SK-N-SH treated with all-trans-retinoic acid at 6 μM for 48 hours (cell line): ENCODE results near the gene KRTAP22-2.

ENCODE experiments used
- ATAC-seq: fragments of 200-7000 bp; cut with Tn5 transposase; 3 replicates; pipeline ENCODE4 v1.9.1; 2020; ENCODE audit warnings: mild to moderate bottlenecking, moderate library complexity
- ARNTL ChIP-seq: fragments of 450-650 bp; formaldehyde crosslinking; IDR thresholded peaks from 2 replicates; pipeline ENCODE4 v1.5.0; 2020; ENCODE audit warnings: low read depth, mild to moderate bottlenecking, moderate library complexity, borderline replicate concordance
- BACH2 ChIP-seq: fragments of 250-450 bp; sonication (Bioruptor Pico); IDR thresholded peaks from 2 replicates; pipeline ENCODE4 v1.9.0; 2021; ENCODE audit warnings: mild to moderate bottlenecking, borderline replicate concordance
- CSDC2 ChIP-seq: fragments of 250-450 bp; sonication (Bioruptor Pico); IDR thresholded peaks from 2 replicates; pipeline ENCODE4 v1.5.0; 2020; ENCODE audit warnings: mild to moderate bottlenecking, moderate library complexity
- ESRRG ChIP-seq: fragments of 250-450 bp; sonication (Bioruptor Pico); IDR thresholded peaks from 2 replicates; pipeline ENCODE4 v1.6.1; 2021; ENCODE audit warnings: mild to moderate bottlenecking
- GLIS3 ChIP-seq: fragments of 250-450 bp; sonication (Bioruptor Pico); IDR thresholded peaks from 2 replicates; pipeline ENCODE4 v1.5.0; 2020; ENCODE audit warnings: mild to moderate bottlenecking, moderate library complexity
- OSR1 ChIP-seq: fragments of 250-450 bp; sonication (Bioruptor Pico); IDR thresholded peaks from 2 replicates; pipeline ENCODE4 v1.8.0; 2022; ENCODE audit warnings: moderate library complexity, mild to moderate bottlenecking, inconsistent platforms
- PATZ1 ChIP-seq: fragments of 250-450 bp; sonication (Bioruptor Pico); IDR thresholded peaks from 2 replicates; pipeline ENCODE4 v1.8.0; 2020; ENCODE audit warnings: mild to moderate bottlenecking, moderate library complexity, borderline replicate concordance
- POU6F1 ChIP-seq: fragments of 250-450 bp; sonication (Bioruptor Pico); IDR thresholded peaks from 2 replicates; pipeline ENCODE4 v1.8.0; 2021; ENCODE audit warnings: low read depth, mild to moderate bottlenecking, moderate library complexity, borderline replicate concordance
- PPARA ChIP-seq: fragments of 250-450 bp; sonication (Bioruptor Pico); IDR thresholded peaks from 2 replicates; pipeline ENCODE4 v1.5.0; 2020; ENCODE audit warnings: mild to moderate bottlenecking, borderline replicate concordance
- SNAI2 ChIP-seq: fragments of 250-450 bp; sonication (Bioruptor Pico); IDR thresholded peaks from 2 replicates; pipeline ENCODE4 v1.5.0; 2020; ENCODE audit warnings: mild to moderate bottlenecking, moderate library complexity
- TCF4 ChIP-seq: fragments of 250-450 bp; sonication (Bioruptor Pico); IDR thresholded peaks from 2 replicates; pipeline ENCODE4 v1.8.0; 2021; ENCODE audit warnings: mild to moderate bottlenecking, moderate library complexity, borderline replicate concordance
- TOX ChIP-seq: fragments of 250-450 bp; sonication (Bioruptor Pico); IDR thresholded peaks from 2 replicates; pipeline ENCODE4 v1.8.0; 2021; ENCODE audit warnings: mild to moderate bottlenecking, moderate library complexity, borderline replicate concordance
- ZC3H10 ChIP-seq: fragments of 250-450 bp; sonication (Bioruptor Pico); IDR thresholded peaks from 2 replicates; pipeline ENCODE4 v1.5.1; 2021; ENCODE audit warnings: mild to moderate bottlenecking, moderate library complexity
- ZFP3 ChIP-seq: fragments of 250-450 bp; sonication (Bioruptor Pico); IDR thresholded peaks from 2 replicates; pipeline ENCODE4 v1.5.0; 2020; ENCODE audit warnings: mild to moderate bottlenecking, moderate library complexity
- ZFP30 ChIP-seq: fragments of 450-650 bp; formaldehyde crosslinking; IDR thresholded peaks from 2 replicates; pipeline ENCODE4 v1.5.0; 2022; ENCODE audit warnings: mild to moderate bottlenecking, moderate library complexity
- ZNF565 ChIP-seq: fragments of 450-650 bp; formaldehyde crosslinking; conservative IDR thresholded peaks from 2 replicates; pipeline ENCODE4 v1.5.0; 2020; ENCODE audit warnings: low read depth, mild to moderate bottlenecking, moderate library complexity
- ZNF70 ChIP-seq: fragments of 450-650 bp; formaldehyde crosslinking; IDR thresholded peaks from 2 replicates; pipeline ENCODE4 v1.5.0; 2020; ENCODE audit warnings: mild to moderate bottlenecking, moderate library complexity
- ZNF8 ChIP-seq: fragments of 450-650 bp; formaldehyde crosslinking; IDR thresholded peaks from 2 replicates; pipeline ENCODE4 v1.5.0; 2020; ENCODE audit warnings: mild to moderate bottlenecking, moderate library complexity
- TF ChIP-seq, protein P1 (sequence below): fragments of 250-450 bp; sonication (Bioruptor Pico); IDR thresholded peaks from 2 replicates; pipeline ENCODE4 v1.5.0; 2020; ENCODE audit warnings: mild to moderate bottlenecking, moderate library complexity

Gene KRTAP22-2

DNA sequence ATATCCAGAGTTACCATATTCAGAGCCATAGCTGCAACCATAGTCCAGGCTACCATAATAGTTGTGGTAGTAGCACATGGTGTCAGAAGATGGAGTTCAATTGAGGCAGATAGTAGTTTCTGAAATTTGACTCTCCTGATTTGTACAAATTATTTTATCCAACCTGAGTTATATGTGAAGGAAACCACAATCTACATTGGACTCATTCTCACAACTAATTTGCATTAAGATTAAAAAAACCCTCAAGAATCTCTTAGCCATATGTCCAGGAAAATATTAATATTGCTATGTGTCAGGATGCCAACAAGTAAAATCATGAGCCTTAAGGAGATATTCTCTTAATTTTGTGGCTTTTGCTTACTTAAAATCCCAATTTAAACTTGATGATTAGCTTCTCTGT, at the start of gene KRTAP22-2:
TSS of gene KRTAP22-2 (minus strand) at position 101 of the 400 bp plus-strand sequence.
- TF ChIP-seq ZNF565 (CRISPR knock-in tag): no peak
- TF ChIP-seq BACH2: no peak
- TF ChIP-seq, protein P1, sequence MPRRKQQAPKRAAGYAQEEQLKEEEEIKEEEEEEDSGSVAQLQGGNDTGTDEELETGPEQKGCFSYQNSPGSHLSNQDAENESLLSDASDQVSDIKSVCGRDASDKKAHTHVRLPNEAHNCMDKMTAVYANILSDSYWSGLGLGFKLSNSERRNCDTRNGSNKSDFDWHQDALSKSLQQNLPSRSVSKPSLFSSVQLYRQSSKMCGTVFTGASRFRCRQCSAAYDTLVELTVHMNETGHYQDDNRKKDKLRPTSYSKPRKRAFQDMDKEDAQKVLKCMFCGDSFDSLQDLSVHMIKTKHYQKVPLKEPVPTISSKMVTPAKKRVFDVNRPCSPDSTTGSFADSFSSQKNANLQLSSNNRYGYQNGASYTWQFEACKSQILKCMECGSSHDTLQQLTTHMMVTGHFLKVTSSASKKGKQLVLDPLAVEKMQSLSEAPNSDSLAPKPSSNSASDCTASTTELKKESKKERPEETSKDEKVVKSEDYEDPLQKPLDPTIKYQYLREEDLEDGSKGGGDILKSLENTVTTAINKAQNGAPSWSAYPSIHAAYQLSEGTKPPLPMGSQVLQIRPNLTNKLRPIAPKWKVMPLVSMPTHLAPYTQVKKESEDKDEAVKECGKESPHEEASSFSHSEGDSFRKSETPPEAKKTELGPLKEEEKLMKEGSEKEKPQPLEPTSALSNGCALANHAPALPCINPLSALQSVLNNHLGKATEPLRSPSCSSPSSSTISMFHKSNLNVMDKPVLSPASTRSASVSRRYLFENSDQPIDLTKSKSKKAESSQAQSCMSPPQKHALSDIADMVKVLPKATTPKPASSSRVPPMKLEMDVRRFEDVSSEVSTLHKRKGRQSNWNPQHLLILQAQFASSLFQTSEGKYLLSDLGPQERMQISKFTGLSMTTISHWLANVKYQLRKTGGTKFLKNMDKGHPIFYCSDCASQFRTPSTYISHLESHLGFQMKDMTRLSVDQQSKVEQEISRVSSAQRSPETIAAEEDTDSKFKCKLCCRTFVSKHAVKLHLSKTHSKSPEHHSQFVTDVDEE: no peak
- TF ChIP-seq POU6F1 (CRISPR knock-in tag): no peak
- TF ChIP-seq GLIS3 (CRISPR knock-in tag): no peak
- no peak for TF ChIP-seq TCF4 (CRISPR knock-in tag)
- ATAC-seq: no peak

DNA sequence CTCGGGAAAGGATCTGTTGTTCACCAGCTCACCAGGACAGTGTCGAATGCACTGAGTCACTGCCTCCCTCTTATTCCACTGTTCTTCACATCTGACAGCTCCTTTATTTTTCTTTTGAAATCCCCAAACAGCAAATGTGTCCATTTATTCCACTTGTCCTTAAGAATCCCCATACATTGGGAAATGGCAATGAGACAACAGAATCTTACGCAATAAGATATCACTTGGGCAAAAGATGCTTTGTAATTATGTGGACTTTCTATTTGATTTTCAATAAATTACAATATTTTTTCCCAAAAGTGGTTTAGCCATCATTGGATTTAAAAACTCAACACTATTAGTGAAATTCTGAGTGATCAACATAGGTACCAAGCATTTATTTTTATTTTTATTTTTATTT, 48.5 kb upstream of the KRTAP22-2 start:
- TF ChIP-seq ZFP30 (CRISPR knock-in tag): no peak
- TF ChIP-seq ZFP3 (CRISPR knock-in tag): no peak
- no peak for TF ChIP-seq BACH2
- no peak for TF ChIP-seq ZC3H10
- no peak for TF ChIP-seq TOX
- TF ChIP-seq SNAI2 (CRISPR knock-in tag): no peak
- no peak for TF ChIP-seq GLIS3 (CRISPR knock-in tag)
- TF ChIP-seq ARNTL (CRISPR knock-in tag): no peak
- no peak for TF ChIP-seq ZNF8 (CRISPR knock-in tag)
- TF ChIP-seq ZNF565 (CRISPR knock-in tag): no peak
- no peak for TF ChIP-seq TCF4 (CRISPR knock-in tag)
- no peak for TF ChIP-seq POU6F1 (CRISPR knock-in tag)
- TF ChIP-seq ZNF70 (CRISPR knock-in tag): no peak
- TF ChIP-seq ESRRG: no peak
- TF ChIP-seq, protein P1: no peak
- no peak for TF ChIP-seq OSR1 (CRISPR knock-in tag)
- no peak for TF ChIP-seq PATZ1
- TF ChIP-seq PPARA: no peak
- no peak for ATAC-seq

GRCh38 chr21:30634906-30635305, 44.7 kb upstream of the KRTAP22-2 start, which contains the start of gene KRTAP20-2:
TSS of gene KRTAP20-2 (plus strand) at chr21:30635206. CDS start at chr21:30635264, 58 bp downstream.
- TF ChIP-seq SNAI2 (CRISPR knock-in tag) (no peak), TCF4 (CRISPR knock-in tag) (no peak), BACH2 (no peak), CSDC2 (CRISPR knock-in tag) (no peak), ZFP30 (CRISPR knock-in tag) (no peak), PATZ1 (no peak)
- no peak for ATAC-seq
